HepG2 (cell line): Measurements from ENCODE around the gene TOMM6. TPM values are rescaled to one million over a fixed set of nuclear protein-coding genes. Genes with fewer than 3 reads are reported as not detected.

Experiments used
- ARNT2 ChIP-seq: sonication (generic); formaldehyde crosslinking; IDR thresholded peaks from 2 replicates; pipeline ENCODE4 v1.8.0; 2022; ENCODE audit warnings: mild to moderate bottlenecking, low read depth, missing genetic modification reagents, moderate library complexity
- ATRX ChIP-seq: sonication (generic); formaldehyde crosslinking; IDR thresholded peaks from 2 replicates; pipeline ENCODE4 v1.4.0; 2020; ENCODE audit warnings: missing genetic modification reagents, borderline replicate concordance
- CC2D1A ChIP-seq: sonication (generic); formaldehyde crosslinking; IDR thresholded peaks from 2 replicates; pipeline ENCODE4 v1.8.1; 2023; ENCODE audit warnings: mild to moderate bottlenecking, missing genetic modification reagents
- DNMT1 ChIP-seq: sonication (generic); formaldehyde crosslinking; IDR thresholded peaks from 2 replicates; pipeline ENCODE4 v1.5.1; 2020; ENCODE audit warnings: mild to moderate bottlenecking, missing genetic modification reagents
- FOXC1 ChIP-seq: sonication (generic); formaldehyde crosslinking; IDR thresholded peaks from 2 replicates; pipeline ENCODE4 v1.8.0; 2022; ENCODE audit warnings: mild to moderate bottlenecking, missing genetic modification reagents, borderline replicate concordance
- FOXM1 ChIP-seq: sonication (generic); formaldehyde crosslinking; IDR thresholded peaks from 2 replicates; pipeline ENCODE4 v1.5.0; 2020; ENCODE audit warnings: missing genetic modification reagents
- GFI1 ChIP-seq: sonication (generic); formaldehyde crosslinking; IDR thresholded peaks from 2 replicates; pipeline ENCODE4 v1.5.0; 2020; ENCODE audit warnings: missing genetic modification reagents, mild to moderate bottlenecking, borderline replicate concordance
- IKZF1 ChIP-seq: fragments of 450-650 bp; IDR thresholded peaks from 2 replicates; pipeline ENCODE4 v1.7.1; 2016
- KLF11 ChIP-seq: IDR thresholded peaks from 2 replicates; pipeline ENCODE4 v1.6.1; 2016; ENCODE audit warnings: missing compliant biosample characterization
- MAX ChIP-seq: IDR thresholded peaks from 2 replicates; pipeline ENCODE4 v1.6.1; 2012; ENCODE audit warnings: inconsistent platforms
- MTA1 ChIP-seq: sonication (generic); formaldehyde crosslinking; IDR thresholded peaks from 2 replicates; pipeline ENCODE4 v1.4.0; 2020; ENCODE audit warnings: missing genetic modification reagents, mild to moderate bottlenecking, borderline replicate concordance
- PRDM15 ChIP-seq: sonication (generic); formaldehyde crosslinking; IDR thresholded peaks from 2 replicates; pipeline ENCODE4 v1.4.0; 2020; ENCODE audit warnings: missing genetic modification reagents
- RXRA ChIP-seq: sonication (generic); formaldehyde crosslinking; IDR thresholded peaks from 2 replicates; pipeline ENCODE4 v1.5.1; 2020; ENCODE audit warnings: missing genetic modification reagents
- SMYD3 ChIP-seq: sonication (generic); formaldehyde crosslinking; IDR thresholded peaks from 2 replicates; pipeline ENCODE4 v1.8.1; 2023; ENCODE audit warnings: mild to moderate bottlenecking, missing genetic modification reagents
- SNRNP70 ChIP-seq: fragments of 200-400 bp; formaldehyde crosslinking; IDR thresholded peaks from 2 replicates; pipeline ENCODE4 v1.6.1; 2017; ENCODE audit warnings: mild to moderate bottlenecking, low read depth, low read length, moderate library complexity
- XBP1 ChIP-seq: sonication (generic); formaldehyde crosslinking; IDR thresholded peaks from 2 replicates; pipeline ENCODE4 v1.5.0; 2020; ENCODE audit warnings: missing genetic modification reagents
- ZFP82 ChIP-seq: sonication (generic); formaldehyde crosslinking; IDR thresholded peaks from 2 replicates; pipeline ENCODE4 v1.5.1; 2020; ENCODE audit warnings: mild to moderate bottlenecking, missing genetic modification reagents, borderline replicate concordance
- ZFX ChIP-seq: sonication (generic); formaldehyde crosslinking; IDR thresholded peaks from 2 replicates; pipeline ENCODE4 v1.4.0; 2020; ENCODE audit warnings: mild to moderate bottlenecking, low read depth, missing genetic modification reagents, moderate library complexity
- ZKSCAN1 ChIP-seq: fragments of 150-350 bp; IDR thresholded peaks from 2 replicates; pipeline ENCODE4 v1.6.1; 2014; ENCODE audit warnings: low read length
- ZNF17 ChIP-seq: sonication (generic); formaldehyde crosslinking; IDR thresholded peaks from 2 replicates; pipeline ENCODE4 v1.5.0; 2020; ENCODE audit warnings: mild to moderate bottlenecking, missing genetic modification reagents
- ZNF232 ChIP-seq: sonication (generic); formaldehyde crosslinking; IDR thresholded peaks from 2 replicates; pipeline ENCODE4 v1.4.0; 2020; ENCODE audit warnings: missing genetic modification reagents, borderline replicate concordance
- ZNF720 ChIP-seq: sonication (generic); formaldehyde crosslinking; IDR thresholded peaks from 2 replicates; pipeline ENCODE4 v1.4.0; 2020; ENCODE audit warnings: missing genetic modification reagents
- ZNF746 ChIP-seq: sonication (generic); formaldehyde crosslinking; IDR thresholded peaks from 2 replicates; pipeline ENCODE4 v1.8.0; 2022; ENCODE audit warnings: mild to moderate bottlenecking, missing genetic modification reagents
- ZNF766 ChIP-seq: sonication (generic); formaldehyde crosslinking; IDR thresholded peaks from 2 replicates; pipeline ENCODE4 v1.5.0; 2020; ENCODE audit warnings: missing genetic modification reagents, borderline replicate concordance
- ZNF83 ChIP-seq: sonication (generic); formaldehyde crosslinking; IDR thresholded peaks from 2 replicates; pipeline ENCODE4 v1.4.0; 2020; ENCODE audit warnings: missing genetic modification reagents, mild to moderate bottlenecking, borderline replicate concordance
- ZNF891 ChIP-seq: sonication (generic); formaldehyde crosslinking; IDR thresholded peaks from 2 replicates; pipeline ENCODE4 v1.5.0; 2020; ENCODE audit warnings: mild to moderate bottlenecking, missing genetic modification reagents
- ZZZ3 ChIP-seq: sonication (generic); formaldehyde crosslinking; IDR thresholded peaks from 2 replicates; pipeline ENCODE4 v1.4.0; 2020; ENCODE audit warnings: missing genetic modification reagents, mild to moderate bottlenecking, borderline replicate concordance
- polyA plus RNA-seq, 8 experiments: library from polyadenylated mRNA; depleted of rRNA in 3 of 8; stranded (reverse) in 7 of 8; unstranded in 1 of 8; fragments of >200 nt; fragmentation: Illumina TruSeq in 4 of 8; extraction: Trizol in 4 of 8; gene quantifications; 2 replicates each; pipeline versions ENCODE4 v1.2.1 to v1.2.3, GENCODE V29; 2011 to 2016; ENCODE audit warnings: low read depth in 4 of 8, missing spikeins in 1 of 8, mixed read lengths in 1 of 8; ENCODE audit not compliant: insufficient read depth in 1 of 8
- total RNA-seq, 5 experiments: library from RNA; depleted of rRNA; stranded (reverse); fragments of >200 nt; fragmentation: Illumina TruSeq; extraction: Trizol; gene quantifications; 2 replicates each; pipeline ENCODE4 v1.2.3, GENCODE V29; 2016; ENCODE audit warnings: low read depth in 1 of 5
- TF ChIP-seq, protein P1 (sequence below): fragments of 450-650 bp; IDR thresholded peaks from 2 replicates; pipeline ENCODE4 v1.6.1; 2017

The TOMM6 gene
- total and polyA plus RNA-seq, 2 of the 13 experiments (the other 11 are each of a cell fraction or from before 2014, with no cell fraction given): 320 to 321 TPM

GRCh38 chr6:41739041-41739440 lies 48.5 kb upstream of the TOMM6 start (continued):
- TF ChIP-seq PRDM15 (CRISPR knock-in tag) (no peak), MAX (0 out of 2 replicates have a peak, but pooled peaks have one; percentile 12), XBP1 (no peak), FOXC1 (CRISPR knock-in tag) (peak; percentile 49; the same call in 1 of the 2 replicates), ZNF766 (CRISPR knock-in tag) (no peak), RXRA (CRISPR knock-in tag) (no peak; the same call in 1 of the 2 replicates), SMYD3 (no peak), FOXM1 (CRISPR knock-in tag) (no peak), IKZF1 (no peak), ZFP82 (CRISPR knock-in tag) (no peak), CC2D1A (no peak), DNMT1 (CRISPR knock-in tag) (no peak), ZZZ3 (CRISPR knock-in tag) (no peak), GFI1 (CRISPR knock-in tag) (no peak), MTA1 (CRISPR knock-in tag) (peak; percentile 40; the same call in 1 of the 2 replicates), ZNF720 (CRISPR knock-in tag) (no peak), KLF11 (CRISPR knock-in tag) (no peak), SNRNP70 (no peak), ZNF232 (CRISPR knock-in tag) (no peak), ZNF83 (CRISPR knock-in tag) (no peak), ZFX (CRISPR knock-in tag) (no peak), ZKSCAN1 (no peak), ZNF746 (CRISPR knock-in tag) (no peak), ATRX (no peak), ARNT2 (CRISPR knock-in tag) (no peak), ZNF891 (CRISPR knock-in tag) (no peak), ZNF17 (CRISPR knock-in tag) (no peak)
- TF ChIP-seq, protein P1, sequence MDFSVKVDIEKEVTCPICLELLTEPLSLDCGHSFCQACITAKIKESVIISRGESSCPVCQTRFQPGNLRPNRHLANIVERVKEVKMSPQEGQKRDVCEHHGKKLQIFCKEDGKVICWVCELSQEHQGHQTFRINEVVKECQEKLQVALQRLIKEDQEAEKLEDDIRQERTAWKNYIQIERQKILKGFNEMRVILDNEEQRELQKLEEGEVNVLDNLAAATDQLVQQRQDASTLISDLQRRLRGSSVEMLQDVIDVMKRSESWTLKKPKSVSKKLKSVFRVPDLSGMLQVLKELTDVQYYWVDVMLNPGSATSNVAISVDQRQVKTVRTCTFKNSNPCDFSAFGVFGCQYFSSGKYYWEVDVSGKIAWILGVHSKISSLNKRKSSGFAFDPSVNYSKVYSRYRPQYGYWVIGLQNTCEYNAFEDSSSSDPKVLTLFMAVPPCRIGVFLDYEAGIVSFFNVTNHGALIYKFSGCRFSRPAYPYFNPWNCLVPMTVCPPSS: no peak
